A673 (cell line): ENCODE results near the gene LCE2C.

Experiments used
- EZH2 ChIP-seq: fragments of 200-600 bp; sonication (generic); IDR thresholded peaks from 2 replicates; pipeline ENCODE4 v1.6.1; 2017; ENCODE audit warnings: borderline replicate concordance, low read depth, mild to moderate bottlenecking, mixed read lengths, antibody characterized with exemption, low read length; ENCODE audit not compliant: poor library complexity, severe bottlenecking
- TF ChIP-seq, protein P1 (sequence below): fragments of 300-800, 200-600 bp; sonication (generic); conservative IDR thresholded peaks from 2 replicates; pipeline ENCODE4 v1.5.1; 2017; ENCODE audit warnings: low read depth, mild to moderate bottlenecking, antibody characterized with exemption, low read length, moderate library complexity, mixed read lengths

DNA sequence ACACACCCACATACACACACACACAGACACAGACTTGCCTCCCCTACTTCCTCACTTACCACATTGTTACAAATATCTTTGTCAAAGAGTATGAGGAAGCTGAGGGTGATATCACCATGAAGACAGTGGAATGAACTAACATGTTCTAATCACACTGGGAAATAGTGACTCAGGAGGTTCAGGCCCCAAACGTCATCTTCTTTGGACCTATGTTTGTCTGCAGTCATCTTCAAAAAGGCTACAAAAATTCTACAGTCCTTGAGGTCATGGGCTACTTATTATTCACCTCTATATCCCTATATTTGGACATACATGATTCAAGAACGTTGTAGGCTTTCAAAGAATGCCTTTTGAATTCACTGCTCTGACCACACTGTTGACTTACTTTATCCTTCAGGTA, 2.1 kb upstream of the LCE2C start:
- TF ChIP-seq, protein P1, sequence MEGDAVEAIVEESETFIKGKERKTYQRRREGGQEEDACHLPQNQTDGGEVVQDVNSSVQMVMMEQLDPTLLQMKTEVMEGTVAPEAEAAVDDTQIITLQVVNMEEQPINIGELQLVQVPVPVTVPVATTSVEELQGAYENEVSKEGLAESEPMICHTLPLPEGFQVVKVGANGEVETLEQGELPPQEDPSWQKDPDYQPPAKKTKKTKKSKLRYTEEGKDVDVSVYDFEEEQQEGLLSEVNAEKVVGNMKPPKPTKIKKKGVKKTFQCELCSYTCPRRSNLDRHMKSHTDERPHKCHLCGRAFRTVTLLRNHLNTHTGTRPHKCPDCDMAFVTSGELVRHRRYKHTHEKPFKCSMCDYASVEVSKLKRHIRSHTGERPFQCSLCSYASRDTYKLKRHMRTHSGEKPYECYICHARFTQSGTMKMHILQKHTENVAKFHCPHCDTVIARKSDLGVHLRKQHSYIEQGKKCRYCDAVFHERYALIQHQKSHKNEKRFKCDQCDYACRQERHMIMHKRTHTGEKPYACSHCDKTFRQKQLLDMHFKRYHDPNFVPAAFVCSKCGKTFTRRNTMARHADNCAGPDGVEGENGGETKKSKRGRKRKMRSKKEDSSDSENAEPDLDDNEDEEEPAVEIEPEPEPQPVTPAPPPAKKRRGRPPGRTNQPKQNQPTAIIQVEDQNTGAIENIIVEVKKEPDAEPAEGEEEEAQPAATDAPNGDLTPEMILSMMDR: no peak
- TF ChIP-seq EZH2: no peak
